WTC11 (cell line): ENCODE measurements around the gene ARHGAP42. TPM values are rescaled to one million over a fixed set of nuclear protein-coding genes. Genes with fewer than 3 reads are reported as not detected.

Experiments used
- ATAC-seq: fragments of 200-7000 bp; cut with Tn5 transposase; 2 replicates; pipeline ENCODE4 v1.10.0; 2021; ENCODE audit warnings: mild to moderate bottlenecking, moderate library complexity
- CTCF ChIA-PET: fragments of 300-600 bp; sonication (Branson Sonifier 250); formaldehyde crosslinking; loops from one replicate; lab custom pipeline; 2021; ENCODE audit warnings: antibody characterized with exemption; lab: Charles Lee
- POLR2A ChIA-PET: fragments of 350-600 bp; sonication (Branson Sonifier 250); formaldehyde crosslinking; loops from one replicate; lab custom pipeline; 2021; ENCODE audit warnings: antibody characterized with exemption; lab: Charles Lee
- DNase-seq: peaks from one replicate; pipeline ENCODE4 v3.0.0; 2021; ENCODE audit warnings: low spot score
- H3K27ac Mint-ChIP-seq: 2 replicates; pipeline ENCODE4 v1.8.0; 2021; ENCODE audit warnings: mixed read lengths
- H3K27me3 Mint-ChIP-seq: 2 replicates; pipeline ENCODE4 v1.8.0; 2021; ENCODE audit warnings: low read depth, mild to moderate bottlenecking, moderate library complexity, mixed read lengths
- H3K36me3 Mint-ChIP-seq: 2 replicates; pipeline ENCODE4 v1.8.0; 2021; ENCODE audit warnings: mixed read lengths
- H3K4me1 Mint-ChIP-seq: 2 replicates; pipeline ENCODE4 v1.8.0; 2022; ENCODE audit warnings: mixed read lengths
- H3K4me3 Mint-ChIP-seq: 2 replicates; pipeline ENCODE4 v1.8.0; 2021; ENCODE audit warnings: mild to moderate bottlenecking, moderate library complexity, mixed read lengths
- H3K9me3 Mint-ChIP-seq: 2 replicates; pipeline ENCODE4 v1.8.0; 2021; ENCODE audit warnings: mixed read lengths
- FOXP1 ChIP-seq: sonication (generic); formaldehyde crosslinking; IDR thresholded peaks from 2 replicates; pipeline ENCODE4 v1.8.0; 2022; ENCODE audit warnings: missing genetic modification reagents, mild to moderate bottlenecking, moderate library complexity, borderline replicate concordance
- JAZF1 ChIP-seq: fragments of 250-450 bp; sonication (Bioruptor Pico); IDR thresholded peaks from 2 replicates; pipeline ENCODE4 v1.9.0; 2021; ENCODE audit warnings: moderate library complexity, mild to moderate bottlenecking, inconsistent platforms
- MYBL2 ChIP-seq: sonication (generic); formaldehyde crosslinking; IDR thresholded peaks from 2 replicates; pipeline ENCODE4 v1.8.1; 2023; ENCODE audit warnings: mild to moderate bottlenecking, moderate library complexity, missing genetic modification reagents
- NR3C1 ChIP-seq: sonication (generic); formaldehyde crosslinking; conservative IDR thresholded peaks from 2 replicates; pipeline ENCODE4 v1.8.1; 2023; ENCODE audit warnings: low read depth, mild to moderate bottlenecking, missing genetic modification reagents
- PRRX2 ChIP-seq: fragments of 250-450 bp; sonication (Bioruptor Pico); IDR thresholded peaks from 2 replicates; pipeline ENCODE4 v1.8.0; 2021; ENCODE audit warnings: mild to moderate bottlenecking
- ZNF317 ChIP-seq: sonication (generic); formaldehyde crosslinking; IDR thresholded peaks from 2 replicates; pipeline ENCODE4 v1.8.1; 2023; ENCODE audit warnings: low read depth, mild to moderate bottlenecking, moderate library complexity, missing genetic modification reagents, borderline replicate concordance
- total RNA-seq: library from RNA; stranded (reverse); gene quantifications from 3 replicates; pipeline ENCODE4 v1.2.3, GENCODE V29; 2021
- TF ChIP-seq, protein P1 (sequence below): fragments of 250-450 bp; sonication (Bioruptor Pico); IDR thresholded peaks from 2 replicates; pipeline ENCODE4 v1.9.0; 2021; ENCODE audit warnings: moderate library complexity, mild to moderate bottlenecking, inconsistent platforms, borderline replicate concordance
- TF ChIP-seq, protein P2 (sequence below): fragments of 250-450 bp; sonication (Bioruptor Pico); IDR thresholded peaks from 2 replicates; pipeline ENCODE4 v1.9.0; 2021; ENCODE audit warnings: mild to moderate bottlenecking
- TF ChIP-seq, protein P3 (sequence below): sonication (generic); formaldehyde crosslinking; conservative IDR thresholded peaks from 2 replicates; pipeline ENCODE4 v1.8.1; 2022; ENCODE audit warnings: mild to moderate bottlenecking, missing genetic modification reagents
- TF ChIP-seq, protein P4 (sequence below): sonication (generic); formaldehyde crosslinking; conservative IDR thresholded peaks from 2 replicates; pipeline ENCODE4 v1.8.1; 2023; ENCODE audit warnings: mild to moderate bottlenecking, low read depth, missing genetic modification reagents, moderate library complexity

The ARHGAP42 gene
- total RNA-seq, 1 experiment from 2014 or later: 32.5 TPM

DNA sequence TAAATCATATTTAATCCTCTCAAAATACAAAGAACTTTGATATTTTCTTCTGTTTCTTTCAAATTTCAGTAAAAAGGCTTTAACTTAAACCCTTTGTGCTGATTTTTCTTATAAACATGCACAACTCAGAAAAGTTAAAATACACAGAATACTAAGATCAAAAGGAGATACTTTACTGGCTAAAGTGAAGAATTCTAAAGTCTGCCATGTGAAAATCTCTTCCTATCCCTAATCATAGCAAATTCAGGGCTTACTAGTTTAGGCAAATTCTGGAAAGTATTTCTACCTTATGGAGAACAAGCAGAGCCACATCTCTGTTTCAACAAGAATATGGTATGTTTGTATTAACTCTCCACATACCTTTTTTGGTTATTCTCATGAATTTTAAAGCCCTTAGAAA lies 345.9 kb downstream of the ARHGAP42 start (continued):
- TF ChIP-seq, protein P1, sequence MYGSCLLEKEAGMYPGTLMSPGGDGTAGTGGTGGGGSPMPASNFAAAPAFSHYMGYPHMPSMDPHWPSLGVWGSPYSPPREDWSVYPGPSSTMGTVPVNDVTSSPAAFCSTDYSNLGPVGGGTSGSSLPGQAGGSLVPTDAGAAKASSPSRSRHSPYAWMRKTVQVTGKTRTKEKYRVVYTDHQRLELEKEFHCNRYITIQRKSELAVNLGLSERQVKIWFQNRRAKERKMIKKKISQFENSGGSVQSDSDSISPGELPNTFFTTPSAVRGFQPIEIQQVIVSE (CRISPR knock-in tag): no peak
- TF ChIP-seq, protein P2, sequence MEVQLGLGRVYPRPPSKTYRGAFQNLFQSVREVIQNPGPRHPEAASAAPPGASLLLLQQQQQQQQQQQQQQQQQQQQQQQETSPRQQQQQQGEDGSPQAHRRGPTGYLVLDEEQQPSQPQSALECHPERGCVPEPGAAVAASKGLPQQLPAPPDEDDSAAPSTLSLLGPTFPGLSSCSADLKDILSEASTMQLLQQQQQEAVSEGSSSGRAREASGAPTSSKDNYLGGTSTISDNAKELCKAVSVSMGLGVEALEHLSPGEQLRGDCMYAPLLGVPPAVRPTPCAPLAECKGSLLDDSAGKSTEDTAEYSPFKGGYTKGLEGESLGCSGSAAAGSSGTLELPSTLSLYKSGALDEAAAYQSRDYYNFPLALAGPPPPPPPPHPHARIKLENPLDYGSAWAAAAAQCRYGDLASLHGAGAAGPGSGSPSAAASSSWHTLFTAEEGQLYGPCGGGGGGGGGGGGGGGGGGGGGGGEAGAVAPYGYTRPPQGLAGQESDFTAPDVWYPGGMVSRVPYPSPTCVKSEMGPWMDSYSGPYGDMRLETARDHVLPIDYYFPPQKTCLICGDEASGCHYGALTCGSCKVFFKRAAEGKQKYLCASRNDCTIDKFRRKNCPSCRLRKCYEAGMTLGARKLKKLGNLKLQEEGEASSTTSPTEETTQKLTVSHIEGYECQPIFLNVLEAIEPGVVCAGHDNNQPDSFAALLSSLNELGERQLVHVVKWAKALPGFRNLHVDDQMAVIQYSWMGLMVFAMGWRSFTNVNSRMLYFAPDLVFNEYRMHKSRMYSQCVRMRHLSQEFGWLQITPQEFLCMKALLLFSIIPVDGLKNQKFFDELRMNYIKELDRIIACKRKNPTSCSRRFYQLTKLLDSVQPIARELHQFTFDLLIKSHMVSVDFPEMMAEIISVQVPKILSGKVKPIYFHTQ (CRISPR knock-in tag): no peak
- TF ChIP-seq, all 79 proteins: peak for 0

DNA sequence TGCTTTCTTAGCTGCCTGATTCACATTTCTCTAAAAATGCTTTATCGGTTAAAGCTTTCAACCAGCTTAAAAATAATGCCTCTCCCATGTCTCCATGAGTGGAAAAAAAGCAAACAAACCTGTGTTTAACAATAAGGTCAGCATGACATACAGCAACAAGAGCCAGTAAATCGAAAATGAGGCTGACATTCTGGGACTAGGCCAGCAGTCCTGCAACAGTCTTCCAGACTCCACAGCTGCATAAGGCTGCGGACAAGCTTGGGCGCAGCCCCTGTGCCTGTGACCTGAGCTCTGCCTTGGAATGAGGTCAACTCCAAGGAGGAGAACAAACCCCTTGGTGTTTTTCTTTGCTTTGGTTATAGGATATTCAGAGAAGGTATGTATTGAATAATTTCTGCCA lies 347.0 kb downstream of the ARHGAP42 start:
- DNase-seq: peak; percentile 11
- Mint-ChIP-seq H3K36me3 (no peaks in the 10 kb centered on the region), H3K27ac (peak overlapping the region; percentile 10; the same call in 1 of the 2 replicates), H3K4me1 (0 out of 2 replicates have a peak, but pooled peaks cover 2% of the 10 kb centered on the region), H3K27me3 (no peaks in the 10 kb centered on the region), H3K9me3 (no peaks in the 10 kb centered on the region; the same call in 1 of the 2 replicates), H3K4me3 (no peak overlapping the region)
- CTCF ChIA-PET: no interaction called here
- ATAC-seq: peak; percentile 83
- no peak for TF ChIP-seq JAZF1 (CRISPR knock-in tag)
- TF ChIP-seq PRRX2 (CRISPR knock-in tag): no peak
- TF ChIP-seq, protein P3, sequence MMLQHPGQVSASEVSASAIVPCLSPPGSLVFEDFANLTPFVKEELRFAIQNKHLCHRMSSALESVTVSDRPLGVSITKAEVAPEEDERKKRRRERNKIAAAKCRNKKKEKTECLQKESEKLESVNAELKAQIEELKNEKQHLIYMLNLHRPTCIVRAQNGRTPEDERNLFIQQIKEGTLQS: no peak
- no peak for TF ChIP-seq ZNF317
- TF ChIP-seq NR3C1 (CRISPR knock-in tag): no peak
- TF ChIP-seq, protein P4, sequence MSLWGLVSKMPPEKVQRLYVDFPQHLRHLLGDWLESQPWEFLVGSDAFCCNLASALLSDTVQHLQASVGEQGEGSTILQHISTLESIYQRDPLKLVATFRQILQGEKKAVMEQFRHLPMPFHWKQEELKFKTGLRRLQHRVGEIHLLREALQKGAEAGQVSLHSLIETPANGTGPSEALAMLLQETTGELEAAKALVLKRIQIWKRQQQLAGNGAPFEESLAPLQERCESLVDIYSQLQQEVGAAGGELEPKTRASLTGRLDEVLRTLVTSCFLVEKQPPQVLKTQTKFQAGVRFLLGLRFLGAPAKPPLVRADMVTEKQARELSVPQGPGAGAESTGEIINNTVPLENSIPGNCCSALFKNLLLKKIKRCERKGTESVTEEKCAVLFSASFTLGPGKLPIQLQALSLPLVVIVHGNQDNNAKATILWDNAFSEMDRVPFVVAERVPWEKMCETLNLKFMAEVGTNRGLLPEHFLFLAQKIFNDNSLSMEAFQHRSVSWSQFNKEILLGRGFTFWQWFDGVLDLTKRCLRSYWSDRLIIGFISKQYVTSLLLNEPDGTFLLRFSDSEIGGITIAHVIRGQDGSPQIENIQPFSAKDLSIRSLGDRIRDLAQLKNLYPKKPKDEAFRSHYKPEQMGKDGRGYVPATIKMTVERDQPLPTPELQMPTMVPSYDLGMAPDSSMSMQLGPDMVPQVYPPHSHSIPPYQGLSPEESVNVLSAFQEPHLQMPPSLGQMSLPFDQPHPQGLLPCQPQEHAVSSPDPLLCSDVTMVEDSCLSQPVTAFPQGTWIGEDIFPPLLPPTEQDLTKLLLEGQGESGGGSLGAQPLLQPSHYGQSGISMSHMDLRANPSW (CRISPR knock-in tag): no peak
- TF ChIP-seq FOXP1 (CRISPR knock-in tag): no peak
- POLR2A ChIA-PET: no interaction called here

DNA sequence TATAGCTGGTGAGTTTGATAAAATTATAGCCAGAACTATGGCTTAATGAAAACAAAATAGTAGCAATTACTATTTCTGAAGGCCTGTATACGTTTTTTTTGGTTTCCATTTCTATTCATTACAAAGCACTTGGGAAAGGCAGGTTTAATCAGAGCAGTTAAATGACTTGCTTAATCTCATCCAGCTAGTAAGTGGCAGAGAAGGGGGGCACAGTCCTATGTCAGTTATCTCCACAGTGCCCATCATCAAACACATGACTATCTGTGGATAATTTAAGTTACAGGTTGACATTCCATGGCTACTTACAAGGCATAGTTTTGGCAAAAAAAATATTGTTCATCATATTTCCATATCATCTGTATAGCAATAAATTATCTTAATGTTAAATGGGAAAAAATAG lies 348.8 kb downstream of the ARHGAP42 start:
- H3K27ac Mint-ChIP-seq: no peak overlapping the region
- no peaks in the 10 kb centered on the region; the same call in 1 of the 2 replicates for H3K9me3 Mint-ChIP-seq
- H3K4me3 Mint-ChIP-seq: no peak overlapping the region
- no peak for ATAC-seq
- CTCF ChIA-PET: no interaction called here
- no peak for TF ChIP-seq MYBL2 (CRISPR knock-in tag)
- TF ChIP-seq, all 79 proteins: peak for 0
- Mint-ChIP-seq H3K27me3 (no peaks in the 10 kb centered on the region), H3K36me3 (no peaks in the 10 kb centered on the region), H3K4me1 (0 out of 2 replicates have a peak, but pooled peaks cover 2% of the 10 kb centered on the region)
- DNase-seq: no peak
- POLR2A ChIA-PET: no interaction called here
